Muscle layer of colon (tissue), 2 donors: ENCODE results near the gene NR2F1-AS1.
A peak's percentile ranks its signal among the peaks of the same experiment; 100 is the strongest.

Source experiments
- H3K27ac ChIP-seq: one replicate; pipeline ENCODE4 v1.7.0; 2013; ENCODE audit warnings: low read depth, mild to moderate bottlenecking, low read length, moderate library complexity
- H3K27me3 ChIP-seq, 2 donors: one replicate each; pipeline ENCODE4 v1.7.0; 2013; ENCODE audit warnings: low read length in 2 of 2, mild to moderate bottlenecking in 2 of 2; ENCODE audit not compliant: insufficient read depth in 2 of 2, control insufficient read depth in 1 of 2
- H3K36me3 ChIP-seq: one replicate; pipeline ENCODE4 v1.7.0; 2013; ENCODE audit warnings: mild to moderate bottlenecking, low read length; ENCODE audit not compliant: insufficient read depth
- H3K4me1 ChIP-seq: one replicate; pipeline ENCODE4 v1.7.0; 2013; ENCODE audit warnings: mild to moderate bottlenecking, low read length; ENCODE audit not compliant: insufficient read depth
- H3K4me3 ChIP-seq, 2 donors: one replicate each; pipeline ENCODE4 v1.7.0; 2013; ENCODE audit warnings: low read length in 2 of 2, low read depth in 1 of 2, mild to moderate bottlenecking in 1 of 2, moderate library complexity in 1 of 2
- H3K9ac ChIP-seq: one replicate; pipeline ENCODE4 v1.7.0; 2013; ENCODE audit warnings: low read length
- H3K9me3 ChIP-seq: one replicate; pipeline ENCODE4 v1.7.0; 2013; ENCODE audit warnings: mild to moderate bottlenecking, low read length
- donor health status: abdominal sarcoma.
- donor health status: Adenocarcinoma of cecum.

Gene NR2F1-AS1

GRCh38 chr5:93594591-93595419, 13.8 kb upstream of the NR2F1-AS1 start:
- Histone ChIP-seq H3K4me1 (no peaks in the 10 kb centered on the region), H3K9me3 (no peaks in the 10 kb centered on the region), H3K27me3 (peaks cover 8 to 29% of the 10 kb centered on the region in 2 donors), H3K4me3 (no peak overlapping the region), H3K27ac (no peak overlapping the region), H3K9ac (no peak overlapping the region), H3K36me3 (no peaks in the 10 kb centered on the region)

GRCh38 chr5:93593476-93594131, 12.6 kb upstream of the NR2F1-AS1 start:
- Histone ChIP-seq H3K4me1 (no peaks in the 10 kb centered on the region), H3K4me3 (no peak overlapping the region), H3K36me3 (no peaks in the 10 kb centered on the region)

GRCh38 chr5:93592883-93593282, 11.9 kb upstream of the NR2F1-AS1 start:
- no peaks in the 10 kb centered on the region for H3K9me3 ChIP-seq
- H3K27me3 ChIP-seq, result peaks cover 3 to 19% of the 10 kb centered on the region in 2 donors
- H3K4me1 ChIP-seq, result no peaks in the 10 kb centered on the region
- H3K4me3 ChIP-seq, result no peak overlapping the region
- H3K36me3 ChIP-seq, result no peaks in the 10 kb centered on the region
- no peak overlapping the region for H3K27ac ChIP-seq
- no peak overlapping the region for H3K9ac ChIP-seq

More at GRCh38 chr5:93593476-93594131, 12.6 kb upstream of the NR2F1-AS1 start:
- Histone ChIP-seq H3K27me3 (peaks cover 5 to 22% of the 10 kb centered on the region in 2 donors), H3K27ac (no peak overlapping the region), H3K9ac (no peak overlapping the region), H3K9me3 (no peaks in the 10 kb centered on the region)

GRCh38 chr5:93591323-93591945, 10.4 kb upstream of the NR2F1-AS1 start:
- H3K4me3 ChIP-seq, result no peak overlapping the region
- H3K27me3 ChIP-seq, result peaks cover 15 to 20% of the 10 kb centered on the region in 2 donors
- H3K9me3 ChIP-seq, result no peaks in the 10 kb centered on the region
- H3K9ac ChIP-seq, result no peak overlapping the region
- H3K4me1 ChIP-seq, result no peaks in the 10 kb centered on the region
- H3K27ac ChIP-seq, result no peak overlapping the region
- H3K36me3 ChIP-seq, result no peaks in the 10 kb centered on the region

GRCh38 chr5:93590493-93590892, 9.5 kb upstream of the NR2F1-AS1 start:
- Histone ChIP-seq H3K27me3 (peaks cover 24 to 27% of the 10 kb centered on the region in 2 donors), H3K4me3 (no peak overlapping the region), H3K27ac (no peak overlapping the region), H3K36me3 (no peaks in the 10 kb centered on the region), H3K9ac (no peak overlapping the region), H3K9me3 (no peaks in the 10 kb centered on the region), H3K4me1 (peaks cover 4% of the 10 kb centered on the region)

- H3K36me3 ChIP-seq, result no peaks in the 10 kb centered on the region
- H3K4me3 ChIP-seq, result no peak overlapping the region
- H3K9me3 ChIP-seq, result no peaks in the 10 kb centered on the region
- H3K9ac ChIP-seq, result no peak overlapping the region
- peaks cover 24 to 28% of the 10 kb centered on the region in 2 donors for H3K27me3 ChIP-seq
- H3K27ac ChIP-seq, result no peak overlapping the region
- H3K4me1 ChIP-seq, result peaks cover 4% of the 10 kb centered on the region
These were observed 8.8 kb upstream of the NR2F1-AS1 start for GRCh38 chr5:93589829-93590215.

GRCh38 chr5:93589152-93589828, 8.3 kb upstream of the NR2F1-AS1 start:
- Histone ChIP-seq H3K27me3 (peaks cover 24 to 28% of the 10 kb centered on the region in 2 donors), H3K27ac (no peak overlapping the region), H3K4me1 (peaks cover 4% of the 10 kb centered on the region), H3K4me3 (no peak overlapping the region), H3K9me3 (no peaks in the 10 kb centered on the region), H3K36me3 (no peaks in the 10 kb centered on the region), H3K9ac (no peak overlapping the region)

GRCh38 chr5:93588352-93589151, 7.5 kb upstream of the NR2F1-AS1 start:
- no peak overlapping the region for H3K27ac ChIP-seq
- H3K4me3 ChIP-seq, result no peak overlapping the region
- H3K27me3 ChIP-seq, result peaks cover 24 to 30% of the 10 kb centered on the region in 2 donors
- no peak overlapping the region for H3K9ac ChIP-seq
- peaks cover 4% of the 10 kb centered on the region for H3K4me1 ChIP-seq
- no peaks in the 10 kb centered on the region for H3K36me3 ChIP-seq
- H3K9me3 ChIP-seq, result no peaks in the 10 kb centered on the region

- H3K9me3 ChIP-seq, result no peaks in the 10 kb centered on the region
- no peaks in the 10 kb centered on the region for H3K36me3 ChIP-seq
- no peak overlapping the region for H3K27ac ChIP-seq
- H3K4me1 ChIP-seq, result peaks cover 12% of the 10 kb centered on the region
- H3K27me3 ChIP-seq, result peaks cover 30 to 38% of the 10 kb centered on the region in 2 donors
- H3K9ac ChIP-seq, result no peak overlapping the region
- peak overlapping the region in 1 of 2 donors; percentile 9 for H3K4me3 ChIP-seq
These were observed 6.8 kb upstream of the NR2F1-AS1 start for GRCh38 chr5:93587597-93588351.
